AG09319 (cell line): Measurements from ENCODE around the gene CDC42SE2.

Experiments used
- DNase-seq: peaks from one replicate; pipeline ENCODE4 v3.0.0-alpha.2; 2010; ENCODE audit warnings: low read depth; ENCODE audit errors: extremely low read depth
- TF ChIP-seq, protein P1 (sequence below): IDR thresholded peaks from 2 replicates; pipeline ENCODE4 v1.5.1; 2011; ENCODE audit warnings: low read depth, mild to moderate bottlenecking, inconsistent platforms, low read length, moderate library complexity

The CDC42SE2 gene

DNA sequence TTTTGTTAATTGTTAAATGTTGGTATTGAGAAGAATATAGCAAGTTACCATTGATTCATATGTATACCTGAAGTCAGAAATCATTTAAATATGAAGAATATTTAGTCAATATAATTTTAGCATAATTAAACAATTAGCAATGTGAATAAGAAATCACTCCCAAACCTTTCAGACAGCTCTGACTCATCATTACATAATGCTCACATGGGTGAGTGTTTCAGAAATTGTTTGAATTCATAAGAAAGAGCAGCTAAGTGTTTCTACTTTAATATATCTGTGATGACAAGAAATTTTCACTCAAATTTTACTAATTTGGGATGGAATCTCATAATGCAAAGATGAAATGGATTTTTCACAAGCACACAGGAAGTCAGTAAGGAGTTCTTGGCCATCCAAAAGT lies 42.0 kb upstream of the CDC42SE2 start:
- TF ChIP-seq, protein P1, sequence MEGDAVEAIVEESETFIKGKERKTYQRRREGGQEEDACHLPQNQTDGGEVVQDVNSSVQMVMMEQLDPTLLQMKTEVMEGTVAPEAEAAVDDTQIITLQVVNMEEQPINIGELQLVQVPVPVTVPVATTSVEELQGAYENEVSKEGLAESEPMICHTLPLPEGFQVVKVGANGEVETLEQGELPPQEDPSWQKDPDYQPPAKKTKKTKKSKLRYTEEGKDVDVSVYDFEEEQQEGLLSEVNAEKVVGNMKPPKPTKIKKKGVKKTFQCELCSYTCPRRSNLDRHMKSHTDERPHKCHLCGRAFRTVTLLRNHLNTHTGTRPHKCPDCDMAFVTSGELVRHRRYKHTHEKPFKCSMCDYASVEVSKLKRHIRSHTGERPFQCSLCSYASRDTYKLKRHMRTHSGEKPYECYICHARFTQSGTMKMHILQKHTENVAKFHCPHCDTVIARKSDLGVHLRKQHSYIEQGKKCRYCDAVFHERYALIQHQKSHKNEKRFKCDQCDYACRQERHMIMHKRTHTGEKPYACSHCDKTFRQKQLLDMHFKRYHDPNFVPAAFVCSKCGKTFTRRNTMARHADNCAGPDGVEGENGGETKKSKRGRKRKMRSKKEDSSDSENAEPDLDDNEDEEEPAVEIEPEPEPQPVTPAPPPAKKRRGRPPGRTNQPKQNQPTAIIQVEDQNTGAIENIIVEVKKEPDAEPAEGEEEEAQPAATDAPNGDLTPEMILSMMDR: no peak
- DNase-seq: no peak

DNA sequence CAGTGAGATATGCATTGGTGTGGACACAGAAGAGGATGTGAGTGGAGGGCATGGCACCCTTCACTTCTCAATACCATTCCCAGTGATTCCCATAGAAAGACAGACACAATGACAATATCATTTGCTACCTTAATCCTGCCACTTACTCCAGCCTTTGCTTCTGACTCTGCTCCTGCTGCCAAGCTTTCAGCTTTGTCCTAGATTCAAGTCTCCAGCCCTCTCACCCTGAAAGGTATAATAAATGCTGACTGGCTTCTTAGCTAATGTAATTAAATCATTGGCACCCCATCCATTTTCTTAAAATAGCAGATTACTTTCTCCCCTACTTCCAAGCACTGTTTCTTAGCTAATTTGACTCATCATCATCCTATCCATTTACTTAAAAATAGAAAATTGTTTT lies 41.1 kb upstream of the CDC42SE2 start:
- TF ChIP-seq, protein P1: no peak
- DNase-seq: no peak

DNA sequence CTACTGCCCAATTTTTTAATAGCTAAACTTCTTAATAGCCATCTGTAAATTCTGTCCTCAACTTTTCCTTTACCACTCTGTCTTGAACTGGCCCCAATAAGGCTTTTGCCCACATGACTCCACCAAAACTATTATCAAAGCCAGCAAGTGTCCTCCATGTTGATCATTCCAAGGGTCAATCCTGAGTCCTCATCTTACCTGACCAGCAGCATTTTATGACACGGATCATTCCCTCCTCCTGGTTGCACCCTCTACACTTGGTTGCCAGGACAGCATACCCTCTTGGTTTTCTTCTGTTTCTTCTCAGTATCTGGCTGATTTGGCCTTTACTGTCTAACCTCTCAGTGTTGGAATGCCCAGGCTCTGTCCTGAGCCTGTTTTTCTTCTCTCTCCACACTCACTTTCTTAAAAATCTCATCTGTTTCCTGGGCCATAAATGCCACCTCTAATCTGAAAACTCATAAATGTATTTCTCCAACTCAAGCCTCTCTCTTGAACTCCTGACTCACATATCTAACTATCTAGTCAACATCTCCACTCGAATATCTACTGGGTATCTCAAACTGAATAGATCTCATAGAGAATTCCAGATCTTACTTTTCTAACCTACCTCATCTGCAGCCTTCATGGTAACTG lies 40.0 kb upstream of the CDC42SE2 start:
- DNase-seq: no peak
- TF ChIP-seq, protein P1: no peak

DNA sequence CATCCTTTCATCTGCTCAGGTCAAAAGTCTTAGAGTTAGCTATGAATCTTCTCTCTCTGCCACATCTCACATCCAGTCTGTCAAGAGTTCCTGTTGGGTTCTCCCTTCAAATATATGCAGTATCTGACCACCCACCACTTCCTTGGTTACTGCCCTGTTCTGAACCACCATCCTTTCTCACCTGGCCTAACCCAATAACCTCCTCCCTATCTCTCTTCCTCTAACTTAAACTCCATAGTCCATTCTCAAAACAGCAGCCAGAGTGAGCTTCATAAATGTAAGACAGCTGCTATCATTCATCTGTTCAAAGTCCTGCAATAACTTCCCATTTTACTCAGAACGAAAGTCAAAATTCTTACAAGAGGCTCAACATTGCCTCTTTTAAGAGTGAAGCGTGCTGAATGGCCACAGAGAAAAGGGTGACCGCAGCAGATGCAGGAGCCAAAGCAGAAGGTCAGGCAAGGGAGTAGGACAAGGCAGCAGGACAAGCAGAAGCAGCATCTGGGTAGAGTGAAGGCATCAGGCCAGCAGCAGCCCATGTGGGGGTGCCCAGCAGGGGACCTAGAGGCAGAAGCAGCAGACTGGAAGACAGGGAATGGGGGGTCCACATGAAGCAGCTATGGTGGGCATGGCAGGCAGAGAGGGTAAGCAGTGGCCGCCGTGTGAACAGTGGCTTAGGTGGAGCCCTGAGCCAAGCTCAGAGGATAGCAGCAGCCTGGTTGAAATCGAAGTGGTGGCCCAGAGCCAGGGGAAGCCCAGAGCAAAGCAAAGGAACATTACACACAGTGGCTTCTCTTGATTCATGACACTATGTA lies 39.3 kb upstream of the CDC42SE2 start:
- no peak for DNase-seq
- TF ChIP-seq, protein P1: no peak

DNA sequence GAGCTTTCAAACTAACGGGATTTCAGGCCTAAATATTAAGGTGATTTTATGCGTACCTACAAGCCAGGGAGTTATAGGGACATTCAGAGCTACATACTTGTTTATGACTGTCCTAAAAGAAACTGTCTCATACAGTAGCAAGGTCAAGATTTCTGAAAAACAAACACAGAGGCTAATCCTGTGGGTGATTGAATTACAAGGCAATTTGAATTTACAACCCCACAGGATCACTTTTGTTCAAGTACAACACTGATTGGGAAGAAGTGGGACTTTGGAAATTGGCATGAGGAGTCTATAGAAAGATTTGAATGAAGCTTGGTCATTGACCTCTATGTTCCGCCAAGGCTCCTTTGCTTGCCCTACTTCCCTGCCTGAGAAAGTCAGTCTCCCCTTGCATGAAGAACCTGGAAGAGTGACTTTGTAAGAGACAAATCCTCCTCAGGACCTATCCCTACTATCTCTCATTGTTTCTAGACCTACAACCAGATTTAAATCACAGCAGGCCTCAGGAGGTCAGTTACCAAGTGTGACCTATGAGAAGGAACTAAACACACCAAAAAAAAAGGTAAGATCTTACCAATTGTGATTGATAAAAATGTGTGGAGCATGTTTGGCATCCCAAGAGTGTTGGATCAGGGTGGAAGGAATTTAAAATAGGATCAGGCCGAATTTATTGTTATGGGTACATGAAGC lies 38.4 kb upstream of the CDC42SE2 start:
- DNase-seq: no peak
- TF ChIP-seq, protein P1: no peak

DNA sequence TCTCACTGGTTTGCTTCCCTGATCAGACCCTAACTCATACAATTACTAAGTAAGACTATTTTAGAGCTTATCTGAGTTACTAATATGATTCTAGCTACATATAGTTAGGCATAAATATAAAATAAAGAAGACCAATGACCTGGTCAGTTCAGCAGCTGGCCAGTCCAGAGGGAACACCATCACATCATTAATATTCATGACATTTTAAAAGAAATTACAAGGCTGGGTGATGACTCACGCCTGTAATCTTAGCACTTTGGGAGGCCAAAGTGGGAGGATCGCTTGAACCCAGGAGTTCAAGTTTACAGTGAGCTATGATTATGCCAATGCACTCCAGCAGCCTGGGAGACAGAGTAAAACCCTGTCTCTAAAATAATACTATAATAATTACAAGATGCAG lies 37.0 kb upstream of the CDC42SE2 start:
- TF ChIP-seq, protein P1: no peak
- no peak for DNase-seq

DNA sequence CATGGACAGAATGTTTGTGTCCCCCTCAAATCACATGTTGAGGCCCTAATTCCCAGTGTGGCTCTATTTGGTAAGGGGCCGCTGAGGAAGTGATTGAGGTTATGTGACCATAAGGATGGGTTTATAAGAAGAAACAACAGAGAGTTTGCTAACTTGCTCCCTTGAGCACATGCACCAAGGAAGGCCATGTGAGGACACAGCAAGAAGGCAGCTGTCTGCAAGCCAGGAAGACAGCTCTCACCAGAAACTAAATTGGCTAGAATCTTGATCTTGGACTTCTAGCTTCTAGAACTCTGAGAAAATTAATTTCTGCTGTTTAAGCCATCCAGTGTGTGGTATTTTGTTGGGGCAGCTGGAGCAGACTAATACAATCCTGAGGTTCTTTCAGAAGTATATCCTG lies 35.2 kb upstream of the CDC42SE2 start:
- DNase-seq: no peak
- TF ChIP-seq, protein P1: no peak
